ENCODE results near the gene PTPN3. TPM values are rescaled to one million over a fixed set of nuclear protein-coding genes. Genes with fewer than 3 reads are reported as not detected.
"Not testable (repeated sequence)": the region's sequence is repeated elsewhere in the genome, so short reads cannot be mapped to it uniquely, and the experiment has no call there.

The PTPN3 gene
- polyA plus RNA-seq, 1 of the 3 experiments (the other 2 are of a cell fraction): 7.5 TPM

- H3K9me3 ChIP-seq: no peaks in the 10 kb centered on the region
- no peaks in the 10 kb centered on the region for H3K36me3 ChIP-seq (replicated peaks in 1 of 2; ENCODE audit: control insufficient read depth in 1 of 2, insufficient read depth in 2 of 2, low read length in 1 of 2)
- no peaks in the 10 kb centered on the region for H3K4me1 ChIP-seq (ENCODE audit: control insufficient read depth in 1 of 2, insufficient read depth in 2 of 2, low read depth in 1 of 2, low read length in 1 of 2)
- H3K27me3 ChIP-seq (ENCODE audit: insufficient read depth): peaks cover 26% of the 10 kb centered on the region
- DNase-seq: no peak
- H3K79me2 ChIP-seq (ENCODE audit: insufficient read depth): no peaks in the 10 kb centered on the region
- no peak overlapping the region for H3K4me3 ChIP-seq (ENCODE audit: low read depth in 2 of 2, low read length in 1 of 2)
- no peak overlapping the region for H3K4me2 ChIP-seq
- no peak for TF ChIP-seq SMC3 (IDR thresholded peaks at IDR 0.05; ENCODE audit: low read depth, low read length)
- TF ChIP-seq MAX (IDR thresholded peaks at IDR 0.05; ENCODE audit: low read depth): no peak
- no peak overlapping the region for H2AFZ ChIP-seq (ENCODE audit: low read depth)
- H4K20me1 ChIP-seq (ENCODE audit: insufficient read depth): no peaks in the 10 kb centered on the region
- WGBS (ENCODE audit: low lambda C conversion rate): 91% methylated on average over 19 of the region's 36 CpGs
- H3K9ac ChIP-seq: no peak overlapping the region
- ChIA-PET CTCF (no interaction called here), POLR2A (no interaction called here)
- H3K9me2 ChIP-seq: no peaks in the 10 kb centered on the region
- H3F3A ChIP-seq (replicated peaks; ENCODE audit: insufficient read depth): no peaks in the 10 kb centered on the region
- no peak overlapping the region for H3K27ac ChIP-seq (ENCODE audit: low read depth in 2 of 2, low read length in 1 of 2)
These were observed 36.0 kb upstream of the PTPN3 start for GRCh38 chr9:109534151-109534550.

GRCh38 chr9:109532652-109533051, 34.5 kb upstream of the PTPN3 start:
- H3K79me2 ChIP-seq (ENCODE audit: insufficient read depth); POLR2A ChIA-PET: not testable (repeated sequence)
- WGBS (ENCODE audit: low lambda C conversion rate): 46% methylated on average over 13 of the region's 13 CpGs

GRCh38 chr9:109522106-109522505, 24.0 kb upstream of the PTPN3 start:
- TF ChIP-seq CTCF (IDR thresholded peaks at IDR 0.05) (no peak), GABPA (IDR thresholded peaks at IDR 0.05; ENCODE audit: low read depth) (no peak), YY1 (IDR thresholded peaks at IDR 0.05; ENCODE audit: low read depth) (no peak), USF2 (IDR thresholded peaks at IDR 0.05; ENCODE audit: borderline replicate concordance, low read depth, low read length) (no peak), TAF1 (IDR thresholded peaks at IDR 0.05; ENCODE audit: borderline replicate concordance, low read depth, low read length) (no peak), SIN3A (IDR thresholded peaks at IDR 0.05; ENCODE audit: borderline replicate concordance, low read depth, low read length) (no peak), JUND (IDR thresholded peaks at IDR 0.05) (no peak), GATA2 (CRISPR knock-in tag; IDR thresholded peaks at IDR 0.05) (no peak), EZH2phosphoT487 (IDR thresholded peaks at IDR 0.05; ENCODE audit: borderline replicate concordance, low read depth) (no peak), EP300 (IDR thresholded peaks at IDR 0.05; ENCODE audit: borderline replicate concordance in 1 of 2, low read depth in 1 of 2, low read length in 1 of 2) (no peak)
- Histone ChIP-seq H3K27ac (ENCODE audit: low read depth in 2 of 2, low read length in 1 of 2) (no peak overlapping the region), H3K4me1 (ENCODE audit: control insufficient read depth in 1 of 2, insufficient read depth in 2 of 2, low read depth in 1 of 2, low read length in 1 of 2) (no peaks in the 10 kb centered on the region), H2AFZ (ENCODE audit: low read depth) (no peak overlapping the region), H3K27me3 (ENCODE audit: insufficient read depth) (no peaks in the 10 kb centered on the region), H3F3A (replicated peaks; ENCODE audit: insufficient read depth) (no peaks in the 10 kb centered on the region), H3K36me3 (replicated peaks in 1 of 2; ENCODE audit: control insufficient read depth in 1 of 2, insufficient read depth in 2 of 2, low read length in 1 of 2) (no peaks in the 10 kb centered on the region), H3K9me3 (no peaks in the 10 kb centered on the region), H3K4me2 (no peak overlapping the region), H4K20me1 (ENCODE audit: insufficient read depth) (no peaks in the 10 kb centered on the region), H3K9me2 (no peaks in the 10 kb centered on the region), H3K4me3 (ENCODE audit: low read depth in 2 of 2, low read length in 1 of 2) (no peak overlapping the region; a peak in 1 of 4 replicates), H3K79me2 (ENCODE audit: insufficient read depth) (no peaks in the 10 kb centered on the region), H3K9ac (no peak overlapping the region)
- DNase-seq: no peak
- 54% methylated on average over 6 of the region's 6 CpGs for WGBS (ENCODE audit: low lambda C conversion rate)
- POLR2A ChIA-PET: no interaction called here
- CTCF ChIA-PET: interaction anchor here (0.7 to 4.0 kb wide), 6 partner anchors 12 to 185 kb away, joined by 3 to 25 read pairs (median 4); no protein-coding TSS in a partner anchor

More at GRCh38 chr9:109532652-109533051, 34.5 kb upstream of the PTPN3 start:
- H3K27ac ChIP-seq (ENCODE audit: low read depth in 2 of 2, low read length in 1 of 2); H3K4me3 ChIP-seq (ENCODE audit: low read depth in 2 of 2, low read length in 1 of 2); H3K4me1 ChIP-seq (ENCODE audit: control insufficient read depth in 1 of 2, insufficient read depth in 2 of 2, low read depth in 1 of 2, low read length in 1 of 2); H3K9me2 ChIP-seq; H3K36me3 ChIP-seq (replicated peaks in 1 of 2; ENCODE audit: control insufficient read depth in 1 of 2, insufficient read depth in 2 of 2, low read length in 1 of 2); H4K20me1 ChIP-seq (ENCODE audit: insufficient read depth); H3F3A ChIP-seq (replicated peaks; ENCODE audit: insufficient read depth); H3K9me3 ChIP-seq; H3K4me2 ChIP-seq; H3K9ac ChIP-seq; H2AFZ ChIP-seq (ENCODE audit: low read depth); CTCF ChIA-PET; DNase-seq: not testable (repeated sequence)
- peaks cover 25% of the 10 kb centered on the region; the same call in 1 of the 2 replicates for H3K27me3 ChIP-seq (ENCODE audit: insufficient read depth)
